COR-L47 (cell line): ENCODE results near the gene RPTN.

Experiments
- DNase-seq: peaks from one replicate; lab custom pipeline; 2025; lab: John Stamatoyannopoulos, UW

The RPTN gene

GRCh38 chr1:152159144-152159543, at the start of gene RPTN:
TSS of gene RPTN (minus strand) at chr1:152159228. CDS start at chr1:152157889, 1,339 bp downstream.
- no peak for DNase-seq

- no peak for DNase-seq
Observed at GRCh38 chr1:152198982-152199381, 40.0 kb upstream of the RPTN start.

GRCh38 chr1:152197361-152197941, 38.4 kb upstream of the RPTN start:
- DNase-seq = no peak

- no peak for DNase-seq
Observed at GRCh38 chr1:152191711-152192110, 32.7 kb upstream of the RPTN start.

GRCh38 chr1:152191260-152191659, 32.2 kb upstream of the RPTN start:
- no peak for DNase-seq

- no peak for DNase-seq
Observed at GRCh38 chr1:152190589-152190988, 31.6 kb upstream of the RPTN start.

GRCh38 chr1:152189657-152190442, 30.8 kb upstream of the RPTN start:
- DNase-seq = peak; percentile 30

- no peak for DNase-seq
Observed at GRCh38 chr1:152188673-152189591, 29.9 kb upstream of the RPTN start.

GRCh38 chr1:152186556-152187285, 27.7 kb upstream of the RPTN start:
- DNase-seq = no peak

GRCh38 chr1:152185544-152186391, 26.7 kb upstream of the RPTN start:
- peak; percentile 14 for DNase-seq

- no peak for DNase-seq
Observed at GRCh38 chr1:152182944-152183361, 23.9 kb upstream of the RPTN start.

- DNase-seq = no peak
Observed at GRCh38 chr1:152182431-152182830, 23.4 kb upstream of the RPTN start.

- DNase-seq = no peak
Observed at GRCh38 chr1:152179566-152179965, 20.5 kb upstream of the RPTN start.

- no peak for DNase-seq
Observed at GRCh38 chr1:152170287-152170905, 11.4 kb upstream of the RPTN start.

- no peak for DNase-seq
Observed at GRCh38 chr1:152169366-152170025, 10.5 kb upstream of the RPTN start.

GRCh38 chr1:152168535-152168868, 9.5 kb upstream of the RPTN start:
- no peak for DNase-seq

- DNase-seq = no peak
Observed at GRCh38 chr1:152167835-152168534, 9.0 kb upstream of the RPTN start.

- DNase-seq = no peak
Observed at GRCh38 chr1:152166966-152167365, 7.9 kb upstream of the RPTN start.

GRCh38 chr1:152165286-152166077, 6.5 kb upstream of the RPTN start:
- DNase-seq = no peak
